PFSK-1 (cell line): ENCODE results near the gene IGF1R.

Experiments
- FOXP2 ChIP-seq: optimal IDR thresholded peaks from 2 replicates; pipeline ENCODE3; 2011; ENCODE audit warnings: borderline replicate concordance, control low read depth, inconsistent platforms; ENCODE audit not compliant: insufficient read depth; ENCODE audit errors: extremely low read length, extremely low read depth
- POLR2AphosphoS5 ChIP-seq: IDR thresholded peaks from 2 replicates; pipeline ENCODE4 v1.6.1; 2012; ENCODE audit warnings: low read depth, mild to moderate bottlenecking, control low read depth, low read length, moderate library complexity
- REST ChIP-seq, 2 experiments: IDR thresholded peaks; 2 replicates each; pipeline versions ENCODE4 v1.6.1 to v1.8.0; 2011 to 2012; ENCODE audit warnings: low read depth in 2 of 2, low read length in 2 of 2, control low read depth in 1 of 2, inconsistent platforms in 1 of 2, mild to moderate bottlenecking in 1 of 2, moderate library complexity in 1 of 2; ENCODE audit not compliant: insufficient read depth in 1 of 2
- SIN3A ChIP-seq: IDR thresholded peaks from 2 replicates; pipeline ENCODE4 v1.6.1; 2012; ENCODE audit warnings: mild to moderate bottlenecking, low read length, moderate library complexity, borderline replicate concordance; ENCODE audit not compliant: insufficient read depth
- TAF1 ChIP-seq: IDR thresholded peaks from 2 replicates; pipeline ENCODE4 v1.6.1; 2012; ENCODE audit warnings: low read length, control low read depth, borderline replicate concordance; ENCODE audit not compliant: insufficient read depth

- TF ChIP-seq POLR2AphosphoS5, result no peak
- no peak for TF ChIP-seq SIN3A
- TF ChIP-seq FOXP2, result no peak
- TF ChIP-seq TAF1, result no peak
- TF ChIP-seq REST (IDR thresholded peaks at IDR 0.05; ENCODE audit: insufficient read depth in 1 of 2, low read depth in 2 of 2, low read length in 2 of 2), result no peak
These were observed 119.4 kb downstream of the IGF1R start for GRCh38 chr15:98767692-98768091.
